HUDEP-2 (cell line): ENCODE results near the gene MEX3A.

ENCODE experiments used
- DNase-seq, 76 experiments: peaks; one replicate each; lab custom pipeline; 2025; ENCODE audit not compliant: unreplicated experiment in 76 of 76; lab: John Stamatoyannopoulos, UW

The MEX3A gene

GRCh38 chr1:156104065-156104810 lies 22.0 kb upstream of the MEX3A start:
- DNase-seq, result peak in 70 of 76 experiments; percentile 10 to 84 (median 67)

GRCh38 chr1:156103521-156103947 lies 21.3 kb upstream of the MEX3A start:
- DNase-seq, result peak in 74 of 76 experiments; percentile 20 to 92 (median 78)

GRCh38 chr1:156102633-156103511 lies 20.6 kb upstream of the MEX3A start:
- DNase-seq, result peak in 14 of 76 experiments; percentile 32 to 79 (median 56)

GRCh38 chr1:156101880-156102279 lies 19.6 kb upstream of the MEX3A start:
- DNase-seq, result no peak

- peak in 60 of 76 experiments; percentile 3 to 74 (median 52) for DNase-seq
Measured at GRCh38 chr1:156100205-156100995, 18.1 kb upstream of the MEX3A start.

GRCh38 chr1:156099282-156099681 lies 17.0 kb upstream of the MEX3A start:
- no peak for DNase-seq

- DNase-seq, result no peak
Measured at GRCh38 chr1:156098784-156099183, 16.5 kb upstream of the MEX3A start.

GRCh38 chr1:156097499-156098178 lies 15.4 kb upstream of the MEX3A start:
- DNase-seq, result no peak

- DNase-seq, result peak in 71 of 76 experiments; percentile 15 to 88 (median 72)
Measured at GRCh38 chr1:156096640-156097391, 14.6 kb upstream of the MEX3A start.

- DNase-seq, result no peak
Measured at GRCh38 chr1:156095906-156096508, 13.7 kb upstream of the MEX3A start.

GRCh38 chr1:156091610-156092009 lies 9.3 kb upstream of the MEX3A start:
- DNase-seq, result peak in 4 of 76 experiments; percentile 8 to 15 (median 9)

- DNase-seq, result peak in 68 of 76 experiments; percentile 18 to 80 (median 64)
Measured at GRCh38 chr1:156090840-156091188, 8.5 kb upstream of the MEX3A start.

- peak in 1 of 76 experiments; percentile 57 for DNase-seq
Measured at GRCh38 chr1:156090138-156090839, 8.0 kb upstream of the MEX3A start.

GRCh38 chr1:156089704-156090103 lies 7.4 kb upstream of the MEX3A start:
- peak in 2 of 76 experiments; percentile 9 to 19 for DNase-seq

GRCh38 chr1:156086256-156086662 lies 4.0 kb upstream of the MEX3A start:
- DNase-seq, result no peak

- DNase-seq, result no peak
Measured at GRCh38 chr1:156083800-156084790, 1.8 kb upstream of the MEX3A start.

GRCh38 chr1:156081917-156082308 lies 352 bp downstream of the MEX3A start:
- no peak for DNase-seq
